WTC11 (cell line): ENCODE measurements around the gene NEDD4L. TPM values are rescaled to one million over a fixed set of nuclear protein-coding genes. Genes with fewer than 3 reads are reported as not detected.

Source experiments
- ATAC-seq: fragments of 200-7000 bp; cut with Tn5 transposase; 2 replicates; pipeline ENCODE4 v1.10.0; 2021; ENCODE audit warnings: mild to moderate bottlenecking, moderate library complexity
- CTCF ChIA-PET: fragments of 300-600 bp; sonication (Branson Sonifier 250); formaldehyde crosslinking; loops from one replicate; lab custom pipeline; 2021; ENCODE audit warnings: antibody characterized with exemption; lab: Charles Lee
- POLR2A ChIA-PET: fragments of 350-600 bp; sonication (Branson Sonifier 250); formaldehyde crosslinking; loops from one replicate; lab custom pipeline; 2021; ENCODE audit warnings: antibody characterized with exemption; lab: Charles Lee
- DNase-seq: peaks from one replicate; pipeline ENCODE4 v3.0.0; 2021; ENCODE audit warnings: low spot score
- H3K27ac Mint-ChIP-seq: 2 replicates; pipeline ENCODE4 v1.8.0; 2021; ENCODE audit warnings: mixed read lengths
- H3K27me3 Mint-ChIP-seq: 2 replicates; pipeline ENCODE4 v1.8.0; 2021; ENCODE audit warnings: low read depth, mild to moderate bottlenecking, moderate library complexity, mixed read lengths
- H3K36me3 Mint-ChIP-seq: 2 replicates; pipeline ENCODE4 v1.8.0; 2021; ENCODE audit warnings: mixed read lengths
- H3K4me1 Mint-ChIP-seq: 2 replicates; pipeline ENCODE4 v1.8.0; 2022; ENCODE audit warnings: mixed read lengths
- H3K4me3 Mint-ChIP-seq: 2 replicates; pipeline ENCODE4 v1.8.0; 2021; ENCODE audit warnings: mild to moderate bottlenecking, moderate library complexity, mixed read lengths
- H3K9me3 Mint-ChIP-seq: 2 replicates; pipeline ENCODE4 v1.8.0; 2021; ENCODE audit warnings: mixed read lengths
- ESRRA ChIP-seq: sonication (generic); formaldehyde crosslinking; IDR thresholded peaks from 2 replicates; pipeline ENCODE4 v1.8.1; 2022; ENCODE audit warnings: mild to moderate bottlenecking, missing genetic modification reagents, borderline replicate concordance
- ETV6 ChIP-seq: sonication (generic); formaldehyde crosslinking; IDR thresholded peaks from 2 replicates; pipeline ENCODE4 v1.8.1; 2022; ENCODE audit warnings: mild to moderate bottlenecking, missing genetic modification reagents
- FOXJ3 ChIP-seq: sonication (generic); formaldehyde crosslinking; IDR thresholded peaks from 2 replicates; pipeline ENCODE4 v1.9.0; 2021; ENCODE audit warnings: missing genetic modification reagents, mild to moderate bottlenecking, borderline replicate concordance
- NR3C1 ChIP-seq: sonication (generic); formaldehyde crosslinking; conservative IDR thresholded peaks from 2 replicates; pipeline ENCODE4 v1.8.1; 2023; ENCODE audit warnings: low read depth, mild to moderate bottlenecking, missing genetic modification reagents
- RORB ChIP-seq: fragments of 250-450 bp; sonication (Bioruptor Pico); IDR thresholded peaks from 2 replicates; pipeline ENCODE4 v1.9.0; 2021; ENCODE audit warnings: mild to moderate bottlenecking
- ZNF121 ChIP-seq: sonication (generic); formaldehyde crosslinking; IDR thresholded peaks from 2 replicates; pipeline ENCODE4 v1.8.0; 2023; ENCODE audit warnings: missing genetic modification reagents
- ZNF232 ChIP-seq: sonication (generic); formaldehyde crosslinking; IDR thresholded peaks from 2 replicates; pipeline ENCODE4 v1.8.0; 2022; ENCODE audit warnings: mild to moderate bottlenecking, missing genetic modification reagents
- ZNF396 ChIP-seq: fragments of 250-450 bp; sonication (Bioruptor Pico); IDR thresholded peaks from 2 replicates; pipeline ENCODE4 v1.8.0; 2021; ENCODE audit warnings: mild to moderate bottlenecking, moderate library complexity, borderline replicate concordance
- total RNA-seq: library from RNA; stranded (reverse); gene quantifications from 3 replicates; pipeline ENCODE4 v1.2.3, GENCODE V29; 2021
- TF ChIP-seq, protein P1 (sequence below): fragments of 250-450 bp; sonication (Bioruptor Pico); IDR thresholded peaks from 2 replicates; pipeline ENCODE4 v1.9.0; 2021; ENCODE audit warnings: mild to moderate bottlenecking, borderline replicate concordance
- TF ChIP-seq, protein P2 (sequence below): fragments of 250-450 bp; sonication (Bioruptor Pico); IDR thresholded peaks from 2 replicates; pipeline ENCODE4 v1.9.0; 2021; ENCODE audit warnings: moderate library complexity, mild to moderate bottlenecking, inconsistent platforms, borderline replicate concordance
- TF ChIP-seq, protein P3 (sequence below): fragments of 250-450 bp; sonication (Bioruptor Pico); IDR thresholded peaks from 2 replicates; pipeline ENCODE4 v2.1.2; 2022; ENCODE audit warnings: mild to moderate bottlenecking, moderate library complexity
- TF ChIP-seq, protein P4 (sequence below): sonication (generic); formaldehyde crosslinking; IDR thresholded peaks from 2 replicates; pipeline ENCODE4 v1.8.0; 2022; ENCODE audit warnings: mild to moderate bottlenecking, missing genetic modification reagents
- TF ChIP-seq, protein P5 (sequence below): fragments of 250-450 bp; sonication (Bioruptor Pico); conservative IDR thresholded peaks from 2 replicates; pipeline ENCODE4 v1.9.0; 2021; ENCODE audit warnings: mild to moderate bottlenecking

NEDD4L gene
- total RNA-seq, 1 experiment from 2014 or later: 88.0 TPM

DNA sequence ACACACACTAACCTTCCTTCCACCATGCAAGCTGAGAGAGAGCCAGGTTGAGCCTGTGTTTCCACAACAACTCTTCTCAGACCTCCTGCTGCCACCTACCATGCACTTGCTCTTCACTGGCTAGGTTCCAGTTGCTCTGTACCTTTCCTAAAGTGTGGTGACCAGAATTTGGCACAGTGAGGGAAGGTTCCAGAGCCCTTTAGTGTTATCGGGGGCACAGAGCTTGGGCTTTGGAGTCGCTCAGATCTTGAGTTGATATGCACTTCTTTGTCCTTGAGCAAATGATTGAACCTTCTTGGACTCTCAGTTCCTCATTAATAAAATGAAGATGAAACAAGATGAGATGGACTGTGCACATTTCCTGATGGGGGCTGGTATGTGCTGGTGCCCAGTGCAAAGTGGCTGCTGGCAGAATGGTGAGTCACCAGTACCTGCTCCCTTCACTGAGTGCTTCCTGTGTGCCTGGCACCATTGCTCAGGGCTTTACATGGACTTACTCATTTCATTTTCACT is 47.1 kb downstream of the NEDD4L start (continued):
- no peak for TF ChIP-seq ZNF121
- TF ChIP-seq, protein P1, sequence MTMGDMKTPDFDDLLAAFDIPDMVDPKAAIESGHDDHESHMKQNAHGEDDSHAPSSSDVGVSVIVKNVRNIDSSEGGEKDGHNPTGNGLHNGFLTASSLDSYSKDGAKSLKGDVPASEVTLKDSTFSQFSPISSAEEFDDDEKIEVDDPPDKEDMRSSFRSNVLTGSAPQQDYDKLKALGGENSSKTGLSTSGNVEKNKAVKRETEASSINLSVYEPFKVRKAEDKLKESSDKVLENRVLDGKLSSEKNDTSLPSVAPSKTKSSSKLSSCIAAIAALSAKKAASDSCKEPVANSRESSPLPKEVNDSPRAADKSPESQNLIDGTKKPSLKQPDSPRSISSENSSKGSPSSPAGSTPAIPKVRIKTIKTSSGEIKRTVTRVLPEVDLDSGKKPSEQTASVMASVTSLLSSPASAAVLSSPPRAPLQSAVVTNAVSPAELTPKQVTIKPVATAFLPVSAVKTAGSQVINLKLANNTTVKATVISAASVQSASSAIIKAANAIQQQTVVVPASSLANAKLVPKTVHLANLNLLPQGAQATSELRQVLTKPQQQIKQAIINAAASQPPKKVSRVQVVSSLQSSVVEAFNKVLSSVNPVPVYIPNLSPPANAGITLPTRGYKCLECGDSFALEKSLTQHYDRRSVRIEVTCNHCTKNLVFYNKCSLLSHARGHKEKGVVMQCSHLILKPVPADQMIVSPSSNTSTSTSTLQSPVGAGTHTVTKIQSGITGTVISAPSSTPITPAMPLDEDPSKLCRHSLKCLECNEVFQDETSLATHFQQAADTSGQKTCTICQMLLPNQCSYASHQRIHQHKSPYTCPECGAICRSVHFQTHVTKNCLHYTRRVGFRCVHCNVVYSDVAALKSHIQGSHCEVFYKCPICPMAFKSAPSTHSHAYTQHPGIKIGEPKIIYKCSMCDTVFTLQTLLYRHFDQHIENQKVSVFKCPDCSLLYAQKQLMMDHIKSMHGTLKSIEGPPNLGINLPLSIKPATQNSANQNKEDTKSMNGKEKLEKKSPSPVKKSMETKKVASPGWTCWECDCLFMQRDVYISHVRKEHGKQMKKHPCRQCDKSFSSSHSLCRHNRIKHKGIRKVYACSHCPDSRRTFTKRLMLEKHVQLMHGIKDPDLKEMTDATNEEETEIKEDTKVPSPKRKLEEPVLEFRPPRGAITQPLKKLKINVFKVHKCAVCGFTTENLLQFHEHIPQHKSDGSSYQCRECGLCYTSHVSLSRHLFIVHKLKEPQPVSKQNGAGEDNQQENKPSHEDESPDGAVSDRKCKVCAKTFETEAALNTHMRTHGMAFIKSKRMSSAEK (CRISPR knock-in tag): no peak
- TF ChIP-seq ZNF232 (CRISPR knock-in tag): no peak
- TF ChIP-seq, protein P2, sequence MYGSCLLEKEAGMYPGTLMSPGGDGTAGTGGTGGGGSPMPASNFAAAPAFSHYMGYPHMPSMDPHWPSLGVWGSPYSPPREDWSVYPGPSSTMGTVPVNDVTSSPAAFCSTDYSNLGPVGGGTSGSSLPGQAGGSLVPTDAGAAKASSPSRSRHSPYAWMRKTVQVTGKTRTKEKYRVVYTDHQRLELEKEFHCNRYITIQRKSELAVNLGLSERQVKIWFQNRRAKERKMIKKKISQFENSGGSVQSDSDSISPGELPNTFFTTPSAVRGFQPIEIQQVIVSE (CRISPR knock-in tag): no peak
- TF ChIP-seq, protein P3, sequence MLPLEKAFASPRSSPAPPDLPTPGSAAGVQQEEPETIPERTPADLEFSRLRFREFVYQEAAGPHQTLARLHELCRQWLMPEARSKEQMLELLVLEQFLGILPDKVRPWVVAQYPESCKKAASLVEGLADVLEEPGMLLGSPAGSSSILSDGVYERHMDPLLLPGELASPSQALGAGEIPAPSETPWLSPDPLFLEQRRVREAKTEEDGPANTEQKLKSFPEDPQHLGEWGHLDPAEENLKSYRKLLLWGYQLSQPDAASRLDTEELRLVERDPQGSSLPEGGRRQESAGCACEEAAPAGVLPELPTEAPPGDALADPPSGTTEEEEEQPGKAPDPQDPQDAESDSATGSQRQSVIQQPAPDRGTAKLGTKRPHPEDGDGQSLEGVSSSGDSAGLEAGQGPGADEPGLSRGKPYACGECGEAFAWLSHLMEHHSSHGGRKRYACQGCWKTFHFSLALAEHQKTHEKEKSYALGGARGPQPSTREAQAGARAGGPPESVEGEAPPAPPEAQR (CRISPR knock-in tag): no peak

DNA sequence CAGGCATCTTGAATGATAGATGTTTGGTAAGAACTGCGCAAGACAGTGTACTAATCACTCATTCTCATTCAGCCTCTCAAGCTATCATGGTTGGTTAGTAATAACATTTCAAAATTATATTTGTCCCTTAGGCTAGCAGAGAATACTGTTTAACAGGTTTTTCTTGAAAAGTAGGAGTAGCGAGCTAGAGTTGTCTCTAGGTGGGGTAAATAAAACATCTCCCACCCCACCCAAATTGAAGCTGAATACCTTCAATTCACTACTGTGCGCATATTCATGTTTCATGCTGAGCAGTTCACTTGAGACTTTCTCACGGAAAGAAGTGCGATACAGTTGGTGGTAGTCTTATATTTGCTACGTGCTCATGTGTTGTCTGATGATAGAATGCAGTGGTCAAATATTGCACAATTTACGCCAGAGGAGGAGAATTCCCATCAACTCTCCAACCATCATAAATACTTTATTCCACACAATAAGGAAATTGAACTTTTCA is 49.3 kb downstream of the NEDD4L start:
- peaks cover 77% of the 10 kb centered on the region for H3K4me1 Mint-ChIP-seq
- TF ChIP-seq RORB (CRISPR knock-in tag): no peak
- no peak for TF ChIP-seq ZNF396 (CRISPR knock-in tag)
- TF ChIP-seq ESRRA (CRISPR knock-in tag): no peak
- TF ChIP-seq NR3C1: no peak
- TF ChIP-seq, protein P4, sequence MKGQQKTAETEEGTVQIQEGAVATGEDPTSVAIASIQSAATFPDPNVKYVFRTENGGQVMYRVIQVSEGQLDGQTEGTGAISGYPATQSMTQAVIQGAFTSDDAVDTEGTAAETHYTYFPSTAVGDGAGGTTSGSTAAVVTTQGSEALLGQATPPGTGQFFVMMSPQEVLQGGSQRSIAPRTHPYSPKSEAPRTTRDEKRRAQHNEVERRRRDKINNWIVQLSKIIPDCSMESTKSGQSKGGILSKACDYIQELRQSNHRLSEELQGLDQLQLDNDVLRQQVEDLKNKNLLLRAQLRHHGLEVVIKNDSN (CRISPR knock-in tag): no peak
- TF ChIP-seq, protein P2 (CRISPR knock-in tag): no peak
- no peak for TF ChIP-seq ETV6
- TF ChIP-seq, protein P5, sequence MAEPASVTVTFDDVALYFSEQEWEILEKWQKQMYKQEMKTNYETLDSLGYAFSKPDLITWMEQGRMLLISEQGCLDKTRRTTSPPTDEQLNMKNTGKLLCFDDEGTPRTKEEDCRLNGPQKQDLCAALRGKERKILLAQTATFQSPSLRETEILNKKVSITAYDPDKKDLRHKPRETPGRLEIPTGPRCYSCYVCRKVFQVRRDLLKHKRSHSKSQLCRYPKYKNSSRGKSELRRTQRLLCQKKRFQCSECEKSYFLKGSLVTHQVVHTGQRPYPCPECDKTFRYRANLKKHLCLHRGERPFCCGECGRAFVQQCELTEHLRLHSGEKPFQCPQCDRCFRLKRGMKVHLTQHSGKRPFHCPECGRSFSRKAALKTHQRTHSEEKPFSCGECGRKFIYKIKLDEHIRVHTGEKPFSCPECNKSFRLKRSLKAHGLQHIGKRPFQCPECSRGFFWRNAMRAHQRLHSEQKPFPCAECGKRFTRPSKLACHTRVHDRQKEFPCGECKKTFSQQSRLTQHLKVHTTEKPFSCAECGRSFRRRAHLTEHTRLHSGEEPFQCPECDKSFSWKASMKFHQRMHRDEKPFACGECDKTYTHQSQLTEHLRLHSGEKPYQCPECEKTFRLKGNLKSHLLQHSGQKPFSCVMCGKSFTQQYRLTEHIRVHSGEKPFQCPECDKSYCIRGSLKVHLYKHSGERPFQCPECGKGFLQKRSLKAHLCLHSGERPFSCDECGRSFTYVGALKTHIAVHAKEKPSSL (CRISPR knock-in tag): no peak
- TF ChIP-seq FOXJ3: no peak
- no peaks in the 10 kb centered on the region for H3K9me3 Mint-ChIP-seq
- no peak for DNase-seq
- H3K36me3 Mint-ChIP-seq: peaks cover 5% of the 10 kb centered on the region; the same call in 1 of the 2 replicates
- H3K4me3 Mint-ChIP-seq: peak overlapping the region; percentile 33
- POLR2A ChIA-PET: no interaction called here
- CTCF ChIA-PET: interaction anchor here (1.0 to 1.8 kb wide), 4 partner anchors 28 to 134 kb away, joined by 3 to 9 read pairs (median 8); partner anchors contain the start of gene NEDD4L
- peak overlapping the region; percentile 55 for H3K27ac Mint-ChIP-seq
- ATAC-seq: no peak; the same call in 1 of the 2 replicates
- H3K27me3 Mint-ChIP-seq: no peaks in the 10 kb centered on the region
